ENCODE data around the gene CCR9. TPM values are rescaled to one million over a fixed set of nuclear protein-coding genes. Genes with fewer than 3 reads are reported as not detected.
"Not testable (repeated sequence)": the region's sequence is repeated elsewhere in the genome, so short reads cannot be mapped to it uniquely, and the experiment has no call there.

Gene CCR9, protein sequence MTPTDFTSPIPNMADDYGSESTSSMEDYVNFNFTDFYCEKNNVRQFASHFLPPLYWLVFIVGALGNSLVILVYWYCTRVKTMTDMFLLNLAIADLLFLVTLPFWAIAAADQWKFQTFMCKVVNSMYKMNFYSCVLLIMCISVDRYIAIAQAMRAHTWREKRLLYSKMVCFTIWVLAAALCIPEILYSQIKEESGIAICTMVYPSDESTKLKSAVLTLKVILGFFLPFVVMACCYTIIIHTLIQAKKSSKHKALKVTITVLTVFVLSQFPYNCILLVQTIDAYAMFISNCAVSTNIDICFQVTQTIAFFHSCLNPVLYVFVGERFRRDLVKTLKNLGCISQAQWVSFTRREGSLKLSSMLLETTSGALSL
- total RNA-seq = not detected

DNA sequence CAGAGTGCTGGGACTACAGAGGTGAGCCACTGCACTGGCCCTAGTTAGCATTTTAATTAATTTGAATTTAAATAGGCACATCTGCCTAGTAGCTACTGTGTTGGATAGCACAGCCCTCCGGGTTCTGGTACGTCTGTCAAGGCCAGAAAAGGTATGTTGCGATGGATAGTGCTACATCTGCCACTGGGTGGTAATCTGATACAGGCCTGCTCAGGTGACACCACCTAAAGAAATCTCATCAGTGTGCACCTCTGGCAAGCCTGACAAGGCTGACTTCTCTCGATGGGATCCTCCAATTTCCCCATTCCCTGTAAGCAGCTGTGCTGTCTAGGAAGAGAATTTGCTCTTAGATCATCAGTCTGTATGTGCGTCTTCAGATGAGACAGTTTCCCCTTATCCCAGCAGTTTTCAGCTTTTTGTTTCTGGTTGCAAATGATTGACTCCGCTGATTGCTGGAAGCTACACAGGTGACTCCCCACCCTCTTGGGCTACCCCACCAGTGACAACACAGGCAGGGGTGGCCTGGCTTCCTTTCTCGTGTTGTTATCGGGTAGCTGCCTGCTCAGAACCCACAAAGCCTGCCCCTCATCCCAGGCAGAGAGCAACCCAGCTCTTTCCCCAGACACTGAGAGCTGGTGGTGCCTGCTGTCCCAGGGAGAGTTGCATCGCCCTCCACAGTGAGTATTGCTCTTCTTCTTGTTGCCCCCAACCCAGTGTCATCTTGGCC, at the start of gene CCR9:
TSS of gene CCR9 (plus strand) at position 565 of the 727 bp plus-strand sequence. CDS start 8,391 bp downstream, outside the sequence.
- no peak for DNase-seq

GRCh38 chr3:45838466-45838865, 47.9 kb upstream of the CCR9 start:
- no peak for DNase-seq

- DNase-seq = peak; percentile 7
Measured at GRCh38 chr3:45841420-45841756, 45.0 kb upstream of the CCR9 start.

- peak; percentile 98 for DNase-seq
Measured at GRCh38 chr3:45841757-45842491, 44.4 kb upstream of the CCR9 start, which contains the start of gene LZTFL1. LZTFL1 (minus strand) TSS chr3:45842119; CDS start chr3:45841991, 128 bp downstream.

GRCh38 chr3:45842851-45843625, 43.3 kb upstream of the CCR9 start:
- DNase-seq = no peak

GRCh38 chr3:45844616-45845015, 41.7 kb upstream of the CCR9 start:
- DNase-seq = no peak

- no peak for DNase-seq
Measured at GRCh38 chr3:45848392-45848791, 38.0 kb upstream of the CCR9 start.

DNA sequence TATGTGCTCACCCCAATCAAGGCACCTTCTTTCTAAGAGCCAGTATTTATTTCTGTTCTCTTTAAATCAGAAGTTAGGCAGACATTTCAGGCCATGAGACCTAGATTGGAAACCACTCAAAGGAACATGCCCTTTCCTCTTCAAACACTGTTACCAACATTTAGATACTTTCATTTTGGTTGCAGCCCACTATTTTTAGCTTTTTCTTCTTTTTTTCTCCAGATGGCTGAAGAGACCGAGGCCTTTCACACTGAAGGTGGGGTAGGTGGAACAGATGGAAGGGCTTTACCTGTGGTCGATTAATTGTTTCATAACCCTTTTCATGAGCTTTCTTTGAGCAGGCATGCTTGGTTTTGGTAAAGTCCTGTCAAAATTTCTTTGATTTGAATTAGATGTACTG, 33.5 kb upstream of the CCR9 start:
- no peak for DNase-seq

DNA sequence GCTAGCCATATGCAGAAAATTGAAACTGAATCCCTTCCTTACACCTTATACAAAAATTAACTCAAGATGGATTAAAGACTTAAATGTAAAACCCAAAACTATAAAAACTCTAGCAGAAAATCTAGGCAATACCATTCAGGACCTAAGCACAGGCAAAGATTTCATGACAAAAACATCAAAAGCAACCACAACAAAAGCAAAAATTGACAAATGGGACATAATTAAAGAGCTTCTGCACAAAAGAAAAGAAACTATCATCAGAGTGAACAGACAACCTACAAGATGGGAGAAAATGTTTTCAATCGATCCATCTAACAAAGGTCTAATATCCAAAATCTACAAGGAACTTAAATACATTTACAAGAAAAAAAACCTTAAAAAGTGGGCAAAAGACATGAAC, 30.0 kb upstream of the CCR9 start:
- not testable (repeated sequence) for DNase-seq

GRCh38 chr3:45857024-45857423, 29.3 kb upstream of the CCR9 start:
- not testable (repeated sequence) for DNase-seq

DNA sequence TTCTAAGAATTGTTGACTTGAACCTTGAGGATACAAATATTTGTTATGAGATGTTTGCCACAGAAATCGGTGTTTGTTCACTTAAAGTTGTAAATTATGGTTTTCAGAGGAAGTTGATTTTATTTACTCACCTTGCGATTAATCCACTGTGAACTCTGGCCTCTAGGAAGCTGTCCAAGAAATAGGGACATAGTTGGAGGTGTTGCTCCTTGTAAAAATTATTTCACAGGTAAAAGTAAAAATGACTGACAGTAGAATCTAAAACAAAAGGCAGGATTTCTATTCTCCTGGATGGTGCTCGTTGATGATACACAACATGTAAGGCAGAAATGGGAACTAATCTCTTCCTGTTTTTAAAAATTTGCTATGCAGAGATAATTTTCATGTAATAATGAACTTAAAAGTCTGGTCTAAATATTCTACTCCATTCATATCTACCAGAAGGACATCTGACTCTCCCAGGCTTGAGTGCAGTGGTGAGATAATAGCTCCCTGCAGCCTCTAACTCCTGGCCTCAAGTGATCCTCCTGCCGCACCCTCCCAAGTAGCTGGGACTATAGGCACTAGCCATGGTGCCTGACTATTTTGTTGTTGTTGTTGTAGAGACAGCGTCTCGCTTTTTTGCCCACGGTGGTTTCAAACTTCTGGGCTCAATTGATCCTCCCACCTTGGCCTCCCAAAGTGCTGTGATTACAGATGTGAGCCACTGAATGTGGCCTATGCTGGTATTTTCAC, 27.4 kb upstream of the CCR9 start:
- no peak for DNase-seq

DNA sequence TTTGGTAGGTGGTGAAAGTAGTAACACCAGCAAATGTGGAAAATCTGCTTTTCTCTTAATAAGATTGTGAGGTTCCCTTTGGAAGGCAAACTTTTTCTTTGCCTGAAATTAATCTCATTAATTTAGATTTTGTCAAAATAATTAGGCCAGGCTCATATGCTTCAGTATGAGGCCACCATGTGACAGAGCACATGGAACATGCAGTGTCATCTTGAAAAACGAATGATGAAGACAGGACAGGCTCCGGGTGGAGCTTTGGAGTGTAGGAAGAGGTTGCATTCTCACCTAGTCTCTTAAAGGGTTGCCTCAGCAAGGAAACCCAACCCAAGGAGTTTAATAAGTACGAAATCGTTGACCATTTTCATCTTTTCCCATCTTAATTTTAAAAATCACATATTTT, 25.9 kb upstream of the CCR9 start:
- no peak for DNase-seq

GRCh38 chr3:45861043-45861719, 25.2 kb upstream of the CCR9 start:
- DNase-seq = no peak

DNA sequence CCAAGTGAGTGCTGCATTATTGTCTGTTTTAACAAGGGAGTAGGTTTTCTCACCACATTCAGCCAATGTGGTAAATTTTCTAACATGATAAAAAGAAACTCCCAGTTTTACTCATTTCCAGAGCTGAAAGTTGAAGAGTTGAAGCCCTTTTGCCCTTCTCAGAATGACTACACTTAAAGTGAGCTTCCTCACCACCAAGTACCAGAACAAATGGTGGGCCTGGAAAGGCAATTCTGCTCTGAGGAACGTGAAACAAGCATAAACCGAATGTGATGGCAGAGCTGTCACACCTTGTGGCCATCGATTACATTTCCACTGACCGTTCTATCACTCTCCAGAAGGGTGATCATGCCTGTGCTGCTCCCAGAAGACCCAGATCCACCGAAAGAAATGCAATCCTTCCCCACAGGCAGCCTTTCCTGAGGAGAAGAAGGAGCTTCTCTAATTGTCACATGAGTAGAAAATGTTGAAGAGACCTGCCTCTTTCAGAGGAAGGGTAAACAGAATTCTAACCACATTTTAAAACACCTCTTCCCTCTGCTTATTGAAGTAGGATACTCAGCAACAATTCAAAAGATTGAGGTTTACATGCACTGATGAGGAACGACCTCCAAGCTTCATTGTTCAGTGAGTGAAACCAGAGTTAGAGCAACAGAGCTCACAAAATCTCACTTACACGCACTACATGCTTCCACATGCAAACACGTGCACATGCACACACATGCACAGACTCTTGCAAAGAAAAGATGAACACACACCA, 21.4 kb upstream of the CCR9 start:
- no peak for DNase-seq

DNA sequence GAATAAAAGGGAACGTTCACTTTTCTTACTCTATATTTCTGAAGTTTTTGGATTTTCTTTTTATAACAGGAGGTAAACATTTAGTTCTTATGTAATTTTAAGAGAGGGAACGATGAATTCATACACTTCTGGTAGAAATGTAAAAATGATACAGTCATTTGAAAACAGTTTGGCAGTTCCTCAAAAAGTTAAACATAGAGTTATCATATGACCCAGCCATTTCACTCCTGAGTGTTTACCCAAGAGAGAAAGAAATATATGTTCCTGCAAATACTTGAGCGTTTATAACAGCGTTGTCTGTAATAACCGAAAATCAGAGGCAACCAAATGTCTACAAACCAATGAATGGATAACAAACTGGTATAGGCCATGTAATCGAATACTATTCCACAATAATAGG, 20.8 kb upstream of the CCR9 start:
- DNase-seq = no peak

DNA sequence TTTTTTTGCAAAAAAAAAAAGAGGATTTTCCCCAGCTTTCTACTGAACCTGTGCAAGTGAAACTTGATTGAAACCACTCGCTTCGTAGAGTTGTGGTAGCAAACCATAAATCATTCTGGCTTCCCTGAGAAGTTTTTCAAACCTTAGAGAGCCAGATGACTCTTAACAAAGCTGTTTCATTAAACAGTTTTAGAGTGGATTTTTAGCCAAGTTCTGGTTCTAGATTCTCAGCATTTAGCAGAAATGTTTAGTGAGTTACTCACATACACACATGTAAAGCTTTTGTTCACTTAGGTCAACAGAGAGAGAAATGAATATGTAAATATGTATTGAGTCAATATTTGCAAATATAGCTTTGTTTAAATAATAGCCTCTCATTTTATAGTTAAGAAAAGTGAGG, 18.1 kb upstream of the CCR9 start:
- no peak for DNase-seq

DNA sequence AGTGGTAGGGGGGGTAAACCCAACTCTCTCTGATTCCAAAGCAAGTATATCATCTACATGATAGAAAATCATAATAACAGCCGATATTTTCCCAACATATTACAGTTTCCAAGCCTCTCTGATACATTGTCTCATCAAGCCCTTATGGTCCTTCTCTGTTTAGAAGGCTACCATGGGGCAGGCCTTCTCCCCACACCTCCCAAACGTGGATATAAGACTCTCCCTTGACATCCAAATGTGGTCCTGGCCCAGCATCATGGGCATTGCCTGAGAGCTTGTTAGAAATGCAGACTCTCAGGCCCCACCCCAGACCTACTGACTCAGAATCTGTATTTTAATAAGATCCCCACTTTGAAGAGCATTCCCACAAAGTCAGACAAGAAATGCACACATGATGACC, 17.7 kb upstream of the CCR9 start:
- DNase-seq = no peak

DNA sequence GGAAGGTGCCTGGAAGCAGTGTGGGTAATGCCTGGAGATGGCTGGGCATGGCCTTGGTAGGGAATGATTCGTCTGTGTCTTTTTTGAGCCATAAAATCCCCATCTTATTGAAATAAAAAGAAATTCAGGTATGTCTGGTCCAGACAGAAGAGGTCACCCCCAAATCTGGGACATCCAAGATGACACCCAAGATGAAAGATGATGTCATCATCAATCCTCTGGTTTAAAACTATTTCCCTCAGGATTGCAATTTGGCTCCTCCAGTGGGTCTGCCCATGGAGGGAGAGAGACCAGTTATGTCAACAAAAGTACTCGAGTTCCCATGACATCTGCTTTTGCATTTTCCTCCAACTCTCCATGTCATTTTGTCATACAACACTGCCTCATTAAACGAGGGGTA, 16.7 kb upstream of the CCR9 start:
- DNase-seq = no peak

- DNase-seq = no peak
Measured at GRCh38 chr3:45870099-45870498, 16.2 kb upstream of the CCR9 start.

GRCh38 chr3:45871780-45872179, 14.6 kb upstream of the CCR9 start:
- DNase-seq = no peak
